Medulla oblongata (tissue), 1 donor: ENCODE measurements around the gene DGKG.

Source experiments
- DNase-seq: peaks from one replicate; pipeline ENCODE4 v3.0.0-alpha.2; 2015; ENCODE audit errors: extremely low spot score

Gene DGKG

GRCh38 chr3:186275436-186275835 lies 86.6 kb downstream of the DGKG start:
- DNase-seq = no peak

- DNase-seq = no peak
Measured at GRCh38 chr3:186273586-186273985, 88.4 kb downstream of the DGKG start.

GRCh38 chr3:186270701-186271100 lies 91.3 kb downstream of the DGKG start:
- no peak for DNase-seq

DNA sequence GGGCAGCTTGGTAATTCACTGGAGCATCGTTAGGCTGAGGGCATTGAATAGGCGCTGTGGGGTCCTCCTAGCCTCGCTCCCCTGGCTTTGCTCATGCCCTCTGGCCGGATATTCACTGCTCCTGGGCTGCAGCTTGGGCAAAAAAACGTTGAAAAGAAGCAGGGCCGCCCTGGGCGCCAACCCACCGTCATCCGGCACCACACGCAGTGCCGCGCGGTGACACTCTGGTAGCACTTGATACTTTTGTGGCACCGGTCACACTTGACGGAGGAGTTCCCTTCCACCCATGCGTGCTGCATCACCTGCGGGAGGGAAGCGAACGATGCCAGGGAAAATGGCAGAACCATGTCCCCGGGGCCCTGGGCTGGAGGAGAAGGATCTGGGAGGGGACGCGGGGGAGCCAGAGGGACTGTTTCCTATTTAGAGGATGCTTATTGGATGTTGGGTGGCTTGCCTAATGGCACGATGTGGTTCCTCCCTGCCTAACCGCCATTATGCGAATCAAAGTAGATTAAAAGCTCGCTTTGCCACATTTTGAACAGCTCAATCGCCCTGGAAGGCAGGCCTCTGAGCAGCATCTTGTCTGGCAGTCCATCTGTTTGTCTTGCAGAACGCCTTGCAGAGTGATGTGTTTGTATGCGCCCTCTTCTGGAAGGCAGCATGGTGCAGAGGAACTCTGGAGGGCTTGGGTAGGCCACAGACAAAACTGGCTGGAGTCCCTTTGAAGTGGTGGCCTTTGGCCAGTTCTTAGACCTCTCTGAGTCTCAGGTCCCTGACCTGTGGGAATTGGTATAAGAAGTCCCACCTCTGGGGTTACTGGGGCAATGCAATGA lies 93.2 kb downstream of the DGKG start:
- no peak for DNase-seq

- DNase-seq = no peak
Measured at GRCh38 chr3:186267758-186268157, 94.3 kb downstream of the DGKG start.

GRCh38 chr3:186264608-186265400 lies 97.2 kb downstream of the DGKG start:
- DNase-seq = no peak

DNA sequence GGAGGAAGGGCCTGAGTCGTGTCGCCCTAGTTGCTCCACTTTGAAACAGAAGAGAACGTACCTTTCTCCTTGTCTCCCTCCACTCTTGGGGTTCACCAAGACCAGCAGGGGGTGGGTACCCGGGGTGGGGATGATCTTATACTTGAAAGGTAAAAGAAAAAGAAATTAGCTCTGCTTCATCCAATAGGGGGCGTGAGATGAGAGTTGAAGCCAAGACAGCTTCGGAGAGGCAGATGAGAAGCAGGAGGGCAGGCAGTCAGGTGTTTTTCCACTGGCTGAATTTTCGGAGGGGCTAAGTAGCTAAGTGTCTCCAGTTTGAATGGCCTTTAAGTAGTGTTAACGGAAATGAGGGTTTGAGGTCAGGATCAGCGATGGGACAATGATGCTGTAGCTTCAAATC lies 100.4 kb downstream of the DGKG start:
- no peak for DNase-seq

- no peak for DNase-seq
Measured at GRCh38 chr3:186260726-186261125, 101.3 kb downstream of the DGKG start.

DNA sequence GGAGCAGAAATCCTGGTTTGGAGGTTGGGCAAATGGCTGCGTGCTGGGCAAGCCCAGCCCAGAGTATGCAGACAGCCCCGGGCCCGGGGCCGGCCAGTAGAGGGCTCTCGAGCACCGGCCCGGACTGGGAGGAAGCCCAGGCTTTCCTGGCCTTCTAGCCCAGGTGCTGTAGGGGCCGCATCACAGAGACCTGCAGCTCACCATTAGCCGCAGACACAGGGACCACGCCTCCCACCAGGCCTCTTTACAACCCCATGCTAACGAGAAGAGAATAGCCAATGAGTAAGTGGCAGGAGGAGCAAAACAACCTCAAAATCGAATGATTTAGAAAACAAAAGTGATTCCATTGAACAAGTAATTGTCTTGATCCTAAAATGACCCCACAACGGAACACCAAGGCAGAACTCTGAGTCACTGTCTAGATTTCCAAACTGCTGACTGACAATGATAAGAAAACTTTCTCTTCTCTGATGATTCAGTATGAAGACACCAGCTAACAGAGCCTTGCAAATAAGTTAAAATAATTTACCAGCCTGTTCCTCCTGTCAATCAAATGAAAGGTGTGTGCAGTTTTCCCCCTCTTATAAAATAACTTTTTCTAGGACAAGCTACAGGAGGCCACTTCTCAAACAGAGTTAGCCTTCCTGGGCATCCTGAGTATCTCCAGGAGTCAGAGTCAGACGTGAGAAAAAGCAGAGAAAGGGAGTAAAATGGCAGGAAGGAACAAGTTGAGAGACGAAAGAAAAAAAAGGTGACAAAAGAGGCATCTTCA lies 102.2 kb downstream of the DGKG start:
- peak; percentile 78 for DNase-seq

DNA sequence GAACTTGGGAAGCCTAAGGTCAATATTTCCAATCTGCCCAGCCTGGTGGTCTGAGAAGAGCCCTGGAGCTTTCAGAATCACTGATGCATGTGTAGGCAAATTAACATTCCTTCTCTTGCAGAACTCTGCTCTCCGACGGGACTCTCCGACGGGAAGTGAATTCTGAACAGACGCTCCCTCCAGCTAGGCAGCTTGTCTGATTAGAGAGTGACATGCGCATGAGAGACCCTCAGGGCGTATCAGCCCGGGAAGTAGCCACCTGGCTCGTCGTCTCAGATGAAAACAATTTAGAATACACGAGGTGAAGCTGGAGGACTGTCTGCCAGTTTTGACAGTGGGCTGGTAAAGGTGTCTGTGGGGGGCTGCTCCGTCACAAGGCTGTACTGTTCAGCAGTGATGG lies 103.1 kb downstream of the DGKG start:
- DNase-seq = no peak

DNA sequence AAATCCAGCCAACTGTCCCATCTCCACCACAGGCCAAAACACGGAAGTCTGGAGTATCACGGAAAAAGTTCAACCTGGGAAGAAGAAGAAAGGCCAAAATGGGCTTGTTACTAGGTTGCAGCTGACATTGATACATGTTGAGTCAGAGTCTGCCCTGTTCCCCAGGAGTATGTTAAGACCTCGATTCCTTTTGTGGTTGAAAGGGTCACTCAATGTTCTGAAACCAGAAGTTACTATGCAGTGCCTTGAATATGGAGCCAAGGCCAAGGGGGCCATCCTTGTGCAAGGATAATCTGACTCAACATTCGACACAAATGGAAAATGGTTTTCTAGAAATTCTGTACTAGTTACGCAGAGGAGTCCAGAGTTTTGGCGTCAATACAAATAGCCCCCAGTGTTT lies 104.2 kb downstream of the DGKG start:
- DNase-seq = no peak

- no peak for DNase-seq
Measured at GRCh38 chr3:186255703-186256331, 106.2 kb downstream of the DGKG start.

DNA sequence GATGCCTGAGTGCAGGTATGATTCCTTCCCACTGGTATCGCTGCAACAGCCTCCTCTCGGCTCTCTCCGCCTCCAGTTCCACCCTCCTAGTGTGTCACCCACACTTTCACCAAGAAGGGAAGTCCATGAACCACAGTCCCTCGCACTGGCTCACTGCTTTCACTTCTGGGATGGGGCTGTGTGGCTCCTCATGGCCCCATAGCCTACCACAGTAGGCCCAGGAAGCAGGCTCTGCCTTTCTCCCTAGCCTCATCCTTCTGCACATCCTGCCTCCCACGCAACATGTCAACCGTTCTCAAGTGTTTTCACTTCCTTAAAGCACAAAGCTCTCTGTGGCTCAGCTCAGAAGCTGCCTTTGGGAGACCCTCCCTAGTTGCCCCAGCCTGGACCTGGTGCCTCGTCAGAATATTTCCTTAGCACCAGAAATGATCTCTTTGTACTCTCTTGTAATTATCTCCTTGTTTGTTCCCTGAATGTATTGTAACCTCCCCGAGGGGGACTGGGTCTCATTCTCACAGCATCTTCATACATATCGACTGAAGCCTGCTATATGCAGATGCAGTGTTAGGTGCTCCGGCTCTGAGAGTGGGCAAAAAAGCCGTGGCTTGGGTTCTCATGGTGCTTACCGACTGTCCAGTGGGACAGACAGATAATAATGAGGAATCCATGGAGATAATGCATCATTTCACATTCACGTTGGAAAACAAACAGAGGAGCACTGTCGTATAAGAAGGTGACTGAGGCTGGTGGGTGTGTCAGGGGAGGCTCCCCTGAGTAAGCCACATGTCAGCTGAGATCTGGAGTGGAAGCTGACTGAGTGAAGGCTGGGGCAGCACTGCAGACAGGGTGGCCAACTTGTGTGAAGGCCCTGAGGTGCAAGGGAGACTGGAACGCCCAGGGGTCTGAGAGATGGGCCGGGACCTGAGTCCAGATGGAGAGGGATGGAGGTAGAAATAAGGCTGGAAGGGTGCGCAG lies 107.1 kb downstream of the DGKG start:
- DNase-seq = peak; percentile 68

DNA sequence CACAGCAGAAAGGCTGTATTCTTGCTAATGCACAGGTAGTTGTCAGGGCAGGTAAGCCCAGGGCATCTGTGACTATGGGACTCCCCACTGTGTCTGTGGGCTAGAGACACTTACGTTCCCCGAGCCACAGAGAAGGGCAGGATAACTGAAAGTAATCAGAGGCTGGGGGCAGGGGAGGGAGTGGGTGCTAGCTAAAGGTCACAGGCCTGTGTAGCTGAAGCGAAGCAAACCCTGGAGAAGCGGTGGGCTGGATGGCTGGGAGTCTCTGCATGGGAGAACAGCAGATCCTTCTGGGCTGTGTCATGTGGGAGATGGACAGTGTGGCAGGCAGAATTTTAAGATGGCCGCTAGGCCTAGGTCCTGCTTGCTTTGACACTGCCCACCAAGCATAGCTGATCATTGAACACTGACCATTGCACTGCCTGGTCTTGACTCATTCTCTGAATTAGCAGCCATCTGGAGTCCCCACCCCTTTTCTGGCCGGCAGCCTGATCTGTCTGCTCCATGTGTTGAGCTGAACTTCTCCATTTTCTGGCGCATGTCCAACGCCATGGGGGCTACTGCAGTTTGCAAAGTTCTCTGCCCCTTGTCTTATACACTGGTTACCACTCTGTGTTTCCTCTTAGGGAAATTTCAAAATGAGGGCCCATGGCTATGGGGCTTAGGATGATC lies 110.0 kb downstream of the DGKG start:
- no peak for DNase-seq

GRCh38 chr3:186248850-186249249 lies 113.2 kb downstream of the DGKG start:
- no peak for DNase-seq

GRCh38 chr3:186247821-186248814 lies 113.9 kb downstream of the DGKG start:
- peak; percentile 43 for DNase-seq

DNA sequence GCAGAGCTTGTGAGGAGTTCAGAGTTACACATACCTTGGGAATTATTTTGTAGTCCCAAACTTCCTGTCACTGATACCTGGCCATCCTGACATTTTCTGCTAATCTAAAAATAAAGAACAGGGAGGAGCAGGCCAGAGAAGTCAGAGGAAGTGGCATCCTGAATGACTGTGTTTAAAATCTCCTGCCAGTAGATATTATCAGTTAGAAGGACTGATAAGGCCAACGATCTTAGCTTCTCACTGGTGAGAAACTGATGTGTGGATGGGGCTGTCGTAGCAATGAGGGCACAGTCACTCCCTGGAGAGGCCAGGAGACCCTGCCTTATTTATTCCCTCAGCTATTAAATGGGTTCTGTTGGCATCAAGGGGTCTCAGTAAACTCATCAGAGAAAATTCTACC lies 115.1 kb downstream of the DGKG start:
- DNase-seq = no peak

GRCh38 chr3:186244016-186244415 lies 118.0 kb downstream of the DGKG start:
- DNase-seq = no peak
